ENCODE results near the gene TMEM260. TPM values are rescaled to one million over a fixed set of nuclear protein-coding genes. Genes with fewer than 3 reads are reported as not detected.
A peak's percentile ranks its signal among the peaks of the same experiment; 100 is the strongest.

Gene TMEM260
- total RNA-seq, 1 donor from 2014 or later = 20.6 TPM

- Mint-ChIP-seq H3K4me1 (ENCODE audit: low read depth, unreplicated experiment) (peaks cover 11% of the 10 kb centered on the region), H3K4me3 (ENCODE audit: unreplicated experiment) (no peak overlapping the region), H3K27ac (ENCODE audit: unreplicated experiment) (no peak overlapping the region), H3K36me3 (ENCODE audit: low read depth, unreplicated experiment) (no peaks in the 10 kb centered on the region), H3K27me3 (ENCODE audit: low read depth, unreplicated experiment) (peaks cover 2% of the 10 kb centered on the region), H3K9me3 (ENCODE audit: unreplicated experiment) (peaks cover 3% of the 10 kb centered on the region)
- no peaks in the 10 kb centered on the region for H3K27me3 ChIP-seq (ENCODE audit: insufficient read depth, low read length)
- no peak overlapping the region for H3K9ac ChIP-seq (ENCODE audit: low read length)
- no peak for TF ChIP-seq EZH2 (IDR thresholded peaks at IDR 0.05; ENCODE audit: insufficient read depth, low read length)
- peak; percentile 83 for TF ChIP-seq CTCF (IDR thresholded peaks at IDR 0.05; ENCODE audit: insufficient read depth, low read depth, low read length)
- H3K9me3 ChIP-seq (ENCODE audit: insufficient read depth, low read depth, low read length) = no peaks in the 10 kb centered on the region
- H3K4me2 ChIP-seq (ENCODE audit: low read length) = no peak overlapping the region
- no peak for FAIRE-seq
- H3K4me3 ChIP-seq (ENCODE audit: insufficient read depth, low read depth, low read length) = no peak overlapping the region
- H2AFZ ChIP-seq (ENCODE audit: low read depth, low read length) = no peak overlapping the region
- no peaks in the 10 kb centered on the region for H3K36me3 ChIP-seq (ENCODE audit: insufficient read depth, low read length)
- H3K27ac ChIP-seq (ENCODE audit: low read depth, low read length) = no peak overlapping the region
- no peaks in the 10 kb centered on the region for H4K20me1 ChIP-seq (ENCODE audit: insufficient read depth, low read length)
- H3K4me1 ChIP-seq (ENCODE audit: insufficient read depth, low read length) = no peaks in the 10 kb centered on the region
- DNase-seq (ENCODE audit: low read depth) = peak; percentile 36
- H3K79me2 ChIP-seq (ENCODE audit: insufficient read depth, low read length) = no peaks in the 10 kb centered on the region
Measured at GRCh38 chr14:56659964-56660551, 80.5 kb downstream of the TMEM260 start.

- Histone ChIP-seq H3K27ac (ENCODE audit: low read depth, low read length) (no peak overlapping the region), H3K36me3 (ENCODE audit: insufficient read depth, low read length) (no peaks in the 10 kb centered on the region), H3K4me2 (ENCODE audit: low read length) (no peak overlapping the region), H3K9me3 (ENCODE audit: insufficient read depth, low read depth, low read length) (no peaks in the 10 kb centered on the region), H3K4me1 (ENCODE audit: insufficient read depth, low read length) (no peaks in the 10 kb centered on the region), H3K4me3 (ENCODE audit: insufficient read depth, low read depth, low read length) (no peak overlapping the region), H2AFZ (ENCODE audit: low read depth, low read length) (no peak overlapping the region), H4K20me1 (ENCODE audit: insufficient read depth, low read length) (no peaks in the 10 kb centered on the region), H3K27me3 (ENCODE audit: insufficient read depth, low read length) (no peaks in the 10 kb centered on the region), H3K79me2 (ENCODE audit: insufficient read depth, low read length) (no peaks in the 10 kb centered on the region), H3K9ac (ENCODE audit: low read length) (no peak overlapping the region)
- Mint-ChIP-seq H3K4me3 (ENCODE audit: unreplicated experiment) (no peak overlapping the region), H3K27ac (ENCODE audit: unreplicated experiment) (peak overlapping the region; percentile 55), H3K9me3 (ENCODE audit: unreplicated experiment) (peaks cover 9% of the 10 kb centered on the region), H3K4me1 (ENCODE audit: low read depth, unreplicated experiment) (peaks cover 13% of the 10 kb centered on the region), H3K36me3 (ENCODE audit: low read depth, unreplicated experiment) (no peaks in the 10 kb centered on the region), H3K27me3 (ENCODE audit: low read depth, unreplicated experiment) (peaks cover 2% of the 10 kb centered on the region)
- no peak for DNase-seq (ENCODE audit: low read depth)
- no peak for FAIRE-seq
- TF ChIP-seq EZH2 (IDR thresholded peaks at IDR 0.05; ENCODE audit: insufficient read depth, low read length) (no peak), CTCF (IDR thresholded peaks at IDR 0.05; ENCODE audit: insufficient read depth, low read depth, low read length) (no peak)
Measured at GRCh38 chr14:56660677-56661389, 81.2 kb downstream of the TMEM260 start.

DNA sequence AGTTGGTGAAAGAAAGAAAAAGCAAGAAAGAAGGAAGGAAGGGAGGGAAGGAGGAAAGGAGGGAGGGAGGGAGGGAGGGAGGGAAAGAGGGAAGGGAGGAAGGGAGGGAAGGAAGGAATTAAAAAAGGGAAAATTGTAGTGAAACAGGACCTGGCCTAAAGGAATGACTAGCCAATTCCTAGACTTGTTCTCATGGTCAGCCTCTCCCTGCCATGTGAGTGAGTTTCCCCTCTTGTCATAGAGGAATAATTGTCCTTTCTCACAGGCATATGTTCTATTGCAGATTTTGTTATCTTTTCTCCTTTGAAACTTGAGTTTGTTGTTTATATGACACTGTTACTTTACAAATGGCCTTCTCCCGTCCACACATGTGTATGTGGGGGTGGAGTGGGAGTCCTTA, 81.9 kb downstream of the TMEM260 start:
- Mint-ChIP-seq H3K27me3 (ENCODE audit: low read depth, unreplicated experiment) (peaks cover 2% of the 10 kb centered on the region), H3K4me3 (ENCODE audit: unreplicated experiment) (no peak overlapping the region)

More for the DNA sequence above, 81.9 kb downstream of the TMEM260 start:
- H3K27me3 ChIP-seq (ENCODE audit: insufficient read depth, low read length) = no peaks in the 10 kb centered on the region
- H3K9me3 ChIP-seq (ENCODE audit: insufficient read depth, low read depth, low read length) = no peaks in the 10 kb centered on the region
- Mint-ChIP-seq H3K36me3 (ENCODE audit: low read depth, unreplicated experiment) (no peaks in the 10 kb centered on the region), H3K4me1 (ENCODE audit: low read depth, unreplicated experiment) (peaks cover 18% of the 10 kb centered on the region), H3K9me3 (ENCODE audit: unreplicated experiment) (peaks cover 9% of the 10 kb centered on the region), H3K27ac (ENCODE audit: unreplicated experiment) (peak overlapping the region; percentile 55)
- H3K79me2 ChIP-seq (ENCODE audit: insufficient read depth, low read length) = no peaks in the 10 kb centered on the region
- FAIRE-seq = no peak
- H3K27ac ChIP-seq (ENCODE audit: low read depth, low read length) = no peak overlapping the region
- no peak overlapping the region for H2AFZ ChIP-seq (ENCODE audit: low read depth, low read length)
- H4K20me1 ChIP-seq (ENCODE audit: insufficient read depth, low read length) = no peaks in the 10 kb centered on the region
- H3K4me3 ChIP-seq (ENCODE audit: insufficient read depth, low read depth, low read length) = no peak overlapping the region
- peaks cover 1% of the 10 kb centered on the region for H3K4me1 ChIP-seq (ENCODE audit: insufficient read depth, low read length)
- H3K4me2 ChIP-seq (ENCODE audit: low read length) = no peak overlapping the region
- no peaks in the 10 kb centered on the region for H3K36me3 ChIP-seq (ENCODE audit: insufficient read depth, low read length)
- no peak for DNase-seq (ENCODE audit: low read depth)
- no peak overlapping the region for H3K9ac ChIP-seq (ENCODE audit: low read length)
- TF ChIP-seq CTCF (IDR thresholded peaks at IDR 0.05; ENCODE audit: insufficient read depth, low read depth, low read length) (no peak), EZH2 (IDR thresholded peaks at IDR 0.05; ENCODE audit: insufficient read depth, low read length) (no peak)
